NT2/D1 (cell line): Measurements from ENCODE around the gene DDX52.

Experiments
- SUZ12 ChIP-seq: IDR thresholded peaks from 2 replicates; pipeline ENCODE4 v1.6.1; 2011; ENCODE audit not compliant: insufficient read length, insufficient read depth; ENCODE audit errors: extremely low read depth
- YY1 ChIP-seq: IDR thresholded peaks from 2 replicates; pipeline ENCODE4 v1.6.1; 2011; ENCODE audit not compliant: insufficient read length, insufficient read depth
- ZNF274 ChIP-seq: IDR thresholded peaks from 2 replicates; pipeline ENCODE4 v1.6.1; 2011; ENCODE audit warnings: mild to moderate bottlenecking, low read depth, low read length

GRCh38 chr17:37568350-37569053 is 74.7 kb downstream of the DDX52 start:
- TF ChIP-seq ZNF274 (no peak), SUZ12 (no peak), YY1 (no peak)
